Choroid plexus epithelial cell (primary cell): ENCODE measurements around the gene PHKA2.

Experiments
- DNase-seq: peaks from one replicate; pipeline ENCODE4 v3.0.0-alpha.2; 2010; ENCODE audit warnings: low read depth
- H3K4me3 ChIP-seq: 2 replicates; pipeline ENCODE4 v1.5.1; 2011; ENCODE audit warnings: low read depth, mild to moderate bottlenecking, control low read depth, low read length, moderate library complexity
- CTCF ChIP-seq: conservative IDR thresholded peaks from 2 replicates; pipeline ENCODE4 v1.5.1; 2011; ENCODE audit warnings: low read depth, mild to moderate bottlenecking, control low read depth, inconsistent platforms, low read length, moderate library complexity

The PHKA2 gene

GRCh38 chrX:19007868-19008267 is 24.0 kb upstream of the PHKA2 start:
- no peak for DNase-seq

DNA sequence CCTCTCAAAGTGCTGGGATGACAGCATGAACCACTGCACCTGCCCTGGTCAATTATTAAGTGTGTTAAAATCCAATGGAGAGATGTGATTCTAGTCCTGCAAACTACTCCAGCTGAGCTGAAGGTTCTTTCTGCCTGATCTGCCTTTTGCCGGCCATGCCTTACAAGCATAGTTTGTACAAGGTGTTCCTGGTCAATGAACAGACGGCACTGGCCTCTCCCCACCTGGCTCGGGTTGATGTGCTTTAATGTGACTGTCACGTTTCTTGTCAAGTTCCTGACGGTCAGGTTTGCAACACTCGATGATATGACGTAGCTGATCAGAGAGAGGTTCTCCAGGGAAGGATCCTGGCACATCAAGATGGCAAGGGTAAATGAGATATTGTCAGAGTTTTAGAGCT is 23.1 kb upstream of the PHKA2 start:
- no peak overlapping the region for H3K4me3 ChIP-seq
- DNase-seq: no peak
- TF ChIP-seq CTCF: no peak

More at GRCh38 chrX:19007868-19008267, 24.0 kb upstream of the PHKA2 start:
- no peak overlapping the region for H3K4me3 ChIP-seq
- no peak for TF ChIP-seq CTCF

- no peak for DNase-seq
- no peak for TF ChIP-seq CTCF
- H3K4me3 ChIP-seq: no peak overlapping the region
Measured at GRCh38 chrX:19005909-19006308, 22.0 kb upstream of the PHKA2 start.

DNA sequence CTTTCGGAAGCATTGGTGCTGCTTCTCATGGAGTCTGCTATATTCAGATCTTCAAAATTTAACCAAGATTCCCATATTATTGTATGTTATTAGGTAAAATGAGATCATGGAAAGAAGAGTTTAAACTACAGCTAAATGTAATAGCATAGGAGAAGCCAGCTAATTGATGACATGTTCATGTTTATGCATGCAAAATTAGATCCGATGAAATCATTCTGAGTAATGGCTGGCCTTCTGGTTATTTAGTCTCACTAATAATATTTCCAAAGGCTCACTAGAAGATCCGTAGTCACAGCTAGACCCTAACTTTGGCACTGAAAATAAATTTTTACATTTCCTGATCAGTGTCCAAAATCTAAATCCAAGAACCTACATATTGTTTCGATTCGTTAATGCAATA is 19.8 kb upstream of the PHKA2 start:
- H3K4me3 ChIP-seq: no peak overlapping the region
- no peak for TF ChIP-seq CTCF
- DNase-seq: no peak

GRCh38 chrX:18998653-18999052 is 14.7 kb upstream of the PHKA2 start:
- H3K4me3 ChIP-seq: no peak overlapping the region
- no peak for DNase-seq
- TF ChIP-seq CTCF: no peak

DNA sequence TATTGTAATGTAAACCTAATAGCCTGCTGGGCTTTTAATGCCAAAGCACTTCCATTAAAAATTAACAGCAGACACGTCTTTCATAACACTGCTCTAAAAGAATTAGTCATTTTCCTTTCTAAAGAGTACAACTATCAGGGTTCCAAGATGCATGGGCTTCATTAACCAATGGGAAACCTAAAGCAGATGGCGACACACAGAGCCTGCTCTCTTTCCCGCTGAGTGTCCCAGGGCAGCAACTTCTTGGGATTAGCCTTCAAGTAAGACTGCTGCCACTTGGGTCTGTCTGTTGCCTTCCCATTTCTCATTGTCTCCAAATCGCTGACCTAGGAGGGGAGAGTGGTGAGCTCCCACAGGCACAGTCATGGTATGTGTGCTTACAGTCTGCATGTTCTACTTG is 14.0 kb upstream of the PHKA2 start:
- TF ChIP-seq CTCF: no peak
- no peak for DNase-seq

GRCh38 chrX:18996536-18996935 is 12.6 kb upstream of the PHKA2 start:
- DNase-seq: no peak
- no peak overlapping the region for H3K4me3 ChIP-seq
- no peak for TF ChIP-seq CTCF

More for the DNA sequence above, 14.0 kb upstream of the PHKA2 start:
- H3K4me3 ChIP-seq: no peak overlapping the region
